Measurements from ENCODE around the gene ARMS2.

GRCh38 chr10:122417667-122418066 lies 36.8 kb upstream of the ARMS2 start:
- TF ChIP-seq EZH2phosphoT487 (IDR thresholded peaks at IDR 0.05; ENCODE audit: borderline replicate concordance, low read length) (no peak), EZH2 (IDR thresholded peaks at IDR 0.05; ENCODE audit: low read length, unreplicated experiment) (no peak)
- TF ChIP-seq, protein P1, sequence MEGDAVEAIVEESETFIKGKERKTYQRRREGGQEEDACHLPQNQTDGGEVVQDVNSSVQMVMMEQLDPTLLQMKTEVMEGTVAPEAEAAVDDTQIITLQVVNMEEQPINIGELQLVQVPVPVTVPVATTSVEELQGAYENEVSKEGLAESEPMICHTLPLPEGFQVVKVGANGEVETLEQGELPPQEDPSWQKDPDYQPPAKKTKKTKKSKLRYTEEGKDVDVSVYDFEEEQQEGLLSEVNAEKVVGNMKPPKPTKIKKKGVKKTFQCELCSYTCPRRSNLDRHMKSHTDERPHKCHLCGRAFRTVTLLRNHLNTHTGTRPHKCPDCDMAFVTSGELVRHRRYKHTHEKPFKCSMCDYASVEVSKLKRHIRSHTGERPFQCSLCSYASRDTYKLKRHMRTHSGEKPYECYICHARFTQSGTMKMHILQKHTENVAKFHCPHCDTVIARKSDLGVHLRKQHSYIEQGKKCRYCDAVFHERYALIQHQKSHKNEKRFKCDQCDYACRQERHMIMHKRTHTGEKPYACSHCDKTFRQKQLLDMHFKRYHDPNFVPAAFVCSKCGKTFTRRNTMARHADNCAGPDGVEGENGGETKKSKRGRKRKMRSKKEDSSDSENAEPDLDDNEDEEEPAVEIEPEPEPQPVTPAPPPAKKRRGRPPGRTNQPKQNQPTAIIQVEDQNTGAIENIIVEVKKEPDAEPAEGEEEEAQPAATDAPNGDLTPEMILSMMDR (conservative IDR thresholded peaks at IDR 0.05; ENCODE audit: low read depth, low read length) = no peak
